DOHH2 (cell line): ENCODE data around the gene NAT10.

Experiments
- CTCF ChIP-seq: fragments of 200-600 bp; sonication (generic); IDR thresholded peaks from one replicate; pipeline ENCODE4 v1.5.1; 2014; ENCODE audit warnings: antibody characterized with exemption, mild to moderate bottlenecking, low read depth, low read length; ENCODE audit not compliant: poor library complexity, severe bottlenecking
- EZH2phosphoT487 ChIP-seq: fragments of 200-600 bp; sonication (generic); IDR thresholded peaks from 2 replicates; pipeline ENCODE4 v1.6.1; 2017; ENCODE audit warnings: borderline replicate concordance, mild to moderate bottlenecking, antibody characterized with exemption, low read length, moderate library complexity, mixed read lengths

- TF ChIP-seq CTCF, result no peak
- TF ChIP-seq EZH2phosphoT487, result no peak
These were observed 76.5 kb downstream of the NAT10 start for GRCh38 chr11:34181856-34182405.
